H1 (cell line): ENCODE results near the gene JUP. TPM values are rescaled to one million over a fixed set of nuclear protein-coding genes. Genes with fewer than 3 reads are reported as not detected.

ENCODE experiments used
- CTCF ChIA-PET: fragments of 300-600 bp; sonication (Branson Sonifier 250); formaldehyde crosslinking; loops from one replicate; lab custom pipeline; 2021; ENCODE audit not compliant: partially characterized antibody; lab: Charles Lee
- POLR2A ChIA-PET: fragments of 300-600 bp; sonication (Branson Sonifier 250); formaldehyde crosslinking; loops from one replicate; lab custom pipeline; 2021; ENCODE audit warnings: inconsistent platforms; ENCODE audit not compliant: partially characterized antibody; lab: Charles Lee
- DNase-seq, 2 experiments: peaks; one replicate each; pipeline versions ENCODE4 v3.0.0 to v3.0.0-alpha.2; 2010 to 2022; ENCODE audit warnings: low spot score in 2 of 2, low read depth in 1 of 2, mixed read lengths in 1 of 2
- FAIRE-seq: peaks from 2 replicates; lab custom pipeline; 2011; peaks lifted over from hg19 to GRCh38; lab: Jason Lieb, UNC
- H2AFZ ChIP-seq: 2 replicates; pipeline ENCODE4 v1.8.1; 2012; ENCODE audit warnings: low read length, inconsistent platforms
- H2AK5ac ChIP-seq: 2 replicates; pipeline ENCODE4 v1.6.1; 2013; ENCODE audit warnings: low read depth, low read length
- H2BK120ac ChIP-seq: replicated peaks from 2 replicates; pipeline ENCODE3; 2013; ENCODE audit warnings: low read depth, low read length, inconsistent platforms
- H2BK12ac ChIP-seq: 2 replicates; pipeline ENCODE4 v1.6.1; 2013; ENCODE audit warnings: low read depth, low read length
- H2BK15ac ChIP-seq: 2 replicates; pipeline ENCODE4 v1.6.1; 2013; ENCODE audit warnings: low read length
- H2BK20ac ChIP-seq: 2 replicates; pipeline ENCODE4 v1.6.1; 2013; ENCODE audit warnings: low read length
- H2BK5ac ChIP-seq: 2 replicates; pipeline ENCODE4 v1.6.1; 2013; ENCODE audit warnings: low read depth, low read length
- H3K14ac ChIP-seq: 2 replicates; pipeline ENCODE4 v1.6.1; 2013; ENCODE audit warnings: inconsistent platforms; ENCODE audit not compliant: insufficient read length
- H3K18ac ChIP-seq: 2 replicates; pipeline ENCODE4 v1.6.1; 2013; ENCODE audit warnings: low read length; ENCODE audit errors: extremely low read depth
- H3K23ac ChIP-seq: 2 replicates; pipeline ENCODE4 v1.6.1; 2013; ENCODE audit warnings: inconsistent platforms; ENCODE audit not compliant: insufficient read length
- H3K23me2 ChIP-seq: 2 replicates; pipeline ENCODE4 v1.6.1; 2013; ENCODE audit warnings: low read depth, low read length
- H3K27ac ChIP-seq: 2 replicates; pipeline ENCODE4 v1.6.1; 2011; ENCODE audit warnings: low read depth, low read length, inconsistent platforms
- H3K27me3 ChIP-seq, 4 experiments: replicated peaks in 1 of 4; 1 replicate in 1 of 4; 2 replicates in 3 of 4; pipeline versions ENCODE4 v1.6.1 to v1.8.1; 2011 to 2013; ENCODE audit warnings: low read length in 3 of 4, mild to moderate bottlenecking in 3 of 4, inconsistent platforms in 2 of 4, mixed read lengths in 2 of 4, moderate library complexity in 1 of 4; ENCODE audit not compliant: control insufficient read depth in 3 of 4, insufficient read depth in 3 of 4; ENCODE audit errors: extremely low read depth in 1 of 4
- H3K36me3 ChIP-seq, 4 experiments: 2 replicates each; pipeline versions ENCODE4 v1.6.1 to v1.8.1; 2011 to 2013; ENCODE audit warnings: mild to moderate bottlenecking in 4 of 4, low read length in 3 of 4, moderate library complexity in 2 of 4, control low read depth in 1 of 4, inconsistent platforms in 1 of 4; ENCODE audit not compliant: insufficient read depth in 4 of 4, control insufficient read depth in 2 of 4
- H3K4ac ChIP-seq: replicated peaks from 2 replicates; pipeline ENCODE3; 2013; ENCODE audit warnings: low read length, low read depth, mixed read lengths, inconsistent platforms; ENCODE audit not compliant: insufficient read length
- H3K4me1 ChIP-seq, 4 experiments: replicated peaks in 1 of 4; 1 replicate in 1 of 4; 2 replicates in 3 of 4; pipeline versions ENCODE4 v1.6.1 to v1.8.1; 2011 to 2013; ENCODE audit warnings: low read length in 3 of 4, inconsistent platforms in 2 of 4, mixed read lengths in 1 of 4; ENCODE audit not compliant: insufficient read depth in 4 of 4, control insufficient read depth in 3 of 4
- H3K4me2 ChIP-seq, 2 experiments: 2 replicates each; pipeline versions ENCODE4 v1.6.1 to v1.8.1; 2011 to 2013; ENCODE audit warnings: low read depth in 2 of 2, low read length in 2 of 2, control low read depth in 1 of 2, inconsistent platforms in 1 of 2, mild to moderate bottlenecking in 1 of 2; ENCODE audit not compliant: insufficient read depth in 1 of 2
- H3K4me3 ChIP-seq, 4 experiments: fragments of 200-600, 300-600 bp in 1 of 4; sonication (generic), shearing (Covaris generic), sonication (Bioruptor Twin) in 1 of 4; 2 replicates each; pipeline versions ENCODE4 v1.5.1 to v1.8.1; 2011 to 2016; ENCODE audit warnings: low read length in 4 of 4, low read depth in 3 of 4, control low read depth in 2 of 4, inconsistent platforms in 2 of 4, mild to moderate bottlenecking in 2 of 4, mixed read lengths in 1 of 4, moderate library complexity in 1 of 4; ENCODE audit not compliant: insufficient read depth in 2 of 4; ENCODE audit errors: extremely low read depth in 1 of 4
- H3K56ac ChIP-seq: replicated peaks from 2 replicates; pipeline ENCODE3; 2013; ENCODE audit warnings: low read depth, mild to moderate bottlenecking, mixed read lengths, low read length, inconsistent platforms; ENCODE audit not compliant: insufficient read length
- H3K79me1 ChIP-seq: 2 replicates; pipeline ENCODE4 v1.6.1; 2013; ENCODE audit warnings: low read depth, low read length, control low read depth
- H3K79me2 ChIP-seq, 2 experiments: 2 replicates each; pipeline versions ENCODE4 v1.6.1 to v1.8.1; 2012 to 2013; ENCODE audit warnings: low read length in 2 of 2, mild to moderate bottlenecking in 2 of 2, inconsistent platforms in 1 of 2; ENCODE audit not compliant: insufficient read depth in 2 of 2, control insufficient read depth in 1 of 2
- H3K9ac ChIP-seq, 4 experiments: replicated peaks in 1 of 4; 1 replicate in 1 of 4; 2 replicates in 3 of 4; pipeline versions ENCODE4 v1.6.1 to v1.8.1; 2011 to 2013; ENCODE audit warnings: low read depth in 3 of 4, low read length in 3 of 4, control low read depth in 2 of 4, mild to moderate bottlenecking in 2 of 4, moderate library complexity in 2 of 4, inconsistent platforms in 1 of 4; ENCODE audit errors: extremely low read depth in 1 of 4
- H3K9me3 ChIP-seq, 2 experiments: 2 replicates each; pipeline versions ENCODE4 v1.6.1 to v1.8.1; 2012 to 2013; ENCODE audit warnings: mild to moderate bottlenecking in 2 of 2, moderate library complexity in 2 of 2, control low read depth in 1 of 2, inconsistent platforms in 1 of 2, low read depth in 1 of 2, low read length in 1 of 2, mixed read lengths in 1 of 2; ENCODE audit not compliant: insufficient read depth in 2 of 2
- H4K20me1 ChIP-seq, 2 experiments: replicated peaks in 1 of 2; 2 replicates each; pipeline versions ENCODE3 to v1.8.1; 2011 to 2013; ENCODE audit warnings: inconsistent platforms in 2 of 2, low read length in 2 of 2, mild to moderate bottlenecking in 1 of 2; ENCODE audit not compliant: insufficient read depth in 2 of 2, control insufficient read depth in 1 of 2
- H4K5ac ChIP-seq: 2 replicates; pipeline ENCODE4 v1.6.1; 2013; ENCODE audit warnings: low read length, low read depth, mixed read lengths, inconsistent platforms; ENCODE audit not compliant: insufficient read length
- H4K8ac ChIP-seq: 2 replicates; pipeline ENCODE4 v1.8.0; 2013; ENCODE audit warnings: mild to moderate bottlenecking, moderate library complexity, low read length, inconsistent platforms; ENCODE audit not compliant: insufficient read depth; ENCODE audit errors: extremely low read depth
- H4K91ac ChIP-seq: replicated peaks from 2 replicates; pipeline ENCODE3; 2013; ENCODE audit warnings: low read length, mixed read lengths, inconsistent platforms; ENCODE audit not compliant: insufficient read length
- ASH2L ChIP-seq: fragments of 200-600, 300-600 bp; sonication (generic); IDR thresholded peaks from one replicate; pipeline ENCODE4 v1.7.1; 2017; ENCODE audit warnings: low read length
- ATF3 ChIP-seq: IDR thresholded peaks from 2 replicates; pipeline ENCODE4 v1.6.1; 2011; ENCODE audit warnings: low read depth, mild to moderate bottlenecking, low read length; ENCODE audit not compliant: insufficient read depth
- BACH1 ChIP-seq: IDR thresholded peaks from 2 replicates; pipeline ENCODE4 v1.6.1; 2012; ENCODE audit warnings: low read length, improper control_type of control experiment
- CTBP2 ChIP-seq: IDR thresholded peaks from 2 replicates; pipeline ENCODE4 v1.7.0; 2011; ENCODE audit warnings: borderline replicate concordance, mild to moderate bottlenecking, moderate library complexity, mixed read lengths, low read length; ENCODE audit not compliant: insufficient read depth, insufficient read length
- EP300 ChIP-seq, 2 experiments: IDR thresholded peaks; 1 replicate in 1 of 2; 2 replicates in 1 of 2; pipeline ENCODE4 v1.6.1; 2011 to 2012; ENCODE audit warnings: low read depth in 2 of 2, low read length in 2 of 2, mild to moderate bottlenecking in 2 of 2, borderline replicate concordance in 1 of 2, inconsistent platforms in 1 of 2, moderate library complexity in 1 of 2
- NRF1 ChIP-seq: IDR thresholded peaks from 2 replicates; pipeline ENCODE4 v1.6.1; 2011; ENCODE audit warnings: mild to moderate bottlenecking, low read depth, low read length, improper control_type of control experiment
- POU5F1 ChIP-seq: IDR thresholded peaks from 2 replicates; pipeline ENCODE4 v1.6.1; 2011; ENCODE audit warnings: low read depth, mild to moderate bottlenecking, low read length, moderate library complexity
- RAD21 ChIP-seq, 2 experiments: IDR thresholded peaks in 1 of 2; conservative IDR thresholded peaks in 1 of 2; 2 replicates each; pipeline ENCODE4 v1.6.1; 2011; ENCODE audit warnings: low read depth in 2 of 2, low read length in 2 of 2, improper control_type of control experiment in 1 of 2, inconsistent platforms in 1 of 2, mild to moderate bottlenecking in 1 of 2, moderate library complexity in 1 of 2
- SAP30 ChIP-seq: fragments of 300-600 bp; sonication (generic); IDR thresholded peaks from 2 replicates; pipeline ENCODE4 v1.7.1; 2012; ENCODE audit warnings: low read length, moderate library complexity, mild to moderate bottlenecking, inconsistent platforms; ENCODE audit not compliant: insufficient read depth, insufficient replicate concordance
- SIN3A ChIP-seq, 2 experiments: IDR thresholded peaks in 1 of 2; conservative IDR thresholded peaks in 1 of 2; 2 replicates each; pipeline ENCODE4 v1.6.1; 2011 to 2012; ENCODE audit warnings: low read length in 2 of 2, improper control_type of control experiment in 1 of 2, low read depth in 1 of 2, mild to moderate bottlenecking in 1 of 2
- TBP ChIP-seq: IDR thresholded peaks from 2 replicates; pipeline ENCODE4 v1.6.1; 2011; ENCODE audit warnings: low read depth, low read length, improper control_type of control experiment
- WGBS, 2 experiments: shearing (Covaris generic) in 1 of 2; methylation state at CpG; one replicate each; pipeline versions ENCODE4 v1.1.6 to v1.1.7; 2013 to 2015; ENCODE audit warnings: low lambda C conversion rate in 2 of 2, mixed read lengths in 2 of 2, inconsistent platforms in 1 of 2, low coverage in 1 of 2, missing lambda C conversion rate in 1 of 2; ENCODE audit not compliant: insufficient replicate concordance in 2 of 2, insufficient coverage in 1 of 2, insufficient read length in 1 of 2; ENCODE audit errors: extremely low coverage in 1 of 2, missing lambda C conversion rate in 1 of 2; 5-methylcytosine and 5-hydroxymethylcytosine counted together
- polyA plus RNA-seq, 7 experiments: library from polyadenylated mRNA; depleted of rRNA in 3 of 7; stranded (reverse) in 5 of 7; unstranded in 2 of 7; fragments of >200 nt in 5 of 7; fragments of 200-250 nt in 2 of 7; gene quantifications; 1 replicate in 5 of 7; 2 replicates in 1 of 7; 4 replicates in 1 of 7; pipeline versions ENCODE4 v1.2.1 to v1.2.3, GENCODE V29; 2011 to 2013; ENCODE audit warnings: missing spikeins in 2 of 7, mixed read lengths in 2 of 7
- total RNA-seq: library from RNA; stranded (reverse); fragmentation: NEBNext Ultra II Directional; extraction: Animal tissue kit (Norgen Biotek cat#: 25700); gene quantifications from 2 replicates; pipeline ENCODE4 v1.2.1, GENCODE V29; 2021

The JUP gene
- total and polyA plus RNA-seq, 2 of the 8 experiments (the other 6 are each of a cell fraction or from before 2014, with no cell fraction given): 62.8 to 102 TPM

DNA sequence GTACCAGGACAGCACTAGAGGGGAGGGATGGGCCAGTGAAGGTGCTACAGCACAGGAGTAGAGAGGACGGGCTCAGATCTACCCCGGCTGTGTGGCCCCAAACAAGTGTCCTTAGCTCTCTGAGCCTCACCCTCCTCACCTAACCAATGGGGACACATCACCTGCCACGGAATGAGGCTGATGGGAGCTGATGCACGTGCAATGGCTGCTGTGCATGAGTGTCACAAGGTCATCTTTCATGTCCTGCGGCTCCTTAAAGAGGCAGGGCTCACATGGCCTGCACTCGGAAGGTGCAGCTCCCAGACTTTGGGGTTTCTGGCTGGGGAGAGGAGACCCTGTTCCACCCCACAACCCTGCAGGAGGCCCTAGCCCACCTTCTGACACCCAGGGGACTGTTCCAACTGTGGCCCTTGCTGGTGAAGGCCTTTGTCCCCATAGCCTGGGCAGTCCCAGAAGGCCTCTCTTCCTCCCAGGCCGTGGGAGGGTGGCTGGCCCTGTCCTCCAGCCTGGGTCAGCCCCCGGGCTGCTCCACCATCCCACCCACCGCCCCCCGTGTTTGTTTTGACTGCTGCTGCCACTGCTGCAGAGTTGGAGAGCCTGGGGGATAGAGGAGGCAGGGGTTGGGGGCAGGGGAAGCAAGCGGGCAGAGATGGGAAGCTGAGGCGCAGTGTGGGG is 62.6 kb downstream of the JUP start:
- Histone ChIP-seq H3K36me3 (no peaks in the 10 kb centered on the region), H3K4me2 (no peak overlapping the region), H2BK5ac (no peak overlapping the region), H3K14ac (no peak overlapping the region), H3K79me1 (no peaks in the 10 kb centered on the region), H2BK15ac (no peak overlapping the region), H4K8ac (peak overlapping the region; percentile 3; the same call in 1 of the 2 replicates), H4K20me1 (peaks cover 0 to 2% of the 10 kb centered on the region in 2 experiments), H2BK12ac (no peak overlapping the region), H3K27me3 (no peaks in the 10 kb centered on the region), H2BK20ac (no peak overlapping the region), H3K79me2 (no peaks in the 10 kb centered on the region), H2BK120ac (no peak overlapping the region), H3K27ac (no peak overlapping the region), H2AFZ (no peak overlapping the region), H3K23ac (no peak overlapping the region), H3K18ac (no peak overlapping the region), H3K4ac (no peak overlapping the region), H3K4me1 (peaks cover 0 to 2% (median 0%) of the 10 kb centered on the region in 4 experiments; a peak in 3 of 7 replicates), H2AK5ac (no peak overlapping the region), H3K4me3 (no peak overlapping the region), H4K91ac (no peak overlapping the region), H3K9me3 (no peaks in the 10 kb centered on the region), H3K56ac (no peak overlapping the region), H4K5ac (no peak overlapping the region), H3K9ac (no peak overlapping the region), H3K23me2 (no peaks in the 10 kb centered on the region)
- CTCF ChIA-PET: interaction anchor here (1.0 to 2.5 kb wide), 4 partner anchors 11 to 34 kb away, joined by 3 to 10 read pairs (median 4); partner anchors contain the start of gene HAP1
- DNase-seq: no peak
- POLR2A ChIA-PET: interaction anchor here (0.8 to 18.3 kb wide), 3 partner anchors 11 to 32 kb away, joined by 3 to 215 read pairs (median 29); partner anchors contain the start of genes EIF1 and HAP1
- no peak for FAIRE-seq
- 80% methylated on average over 11 of the region's 12 CpGs; no CpG with 5 or more reads in 1 of the 2 experiments for WGBS, 2 experiments
- no peak for TF ChIP-seq ASH2L
- TF ChIP-seq SIN3A (conservative IDR thresholded peaks at IDR 0.05 in 1 of 2, IDR thresholded peaks at IDR 0.05 in 1 of 2; ENCODE audit: low read depth in 1 of 2, low read length in 2 of 2): no peak
- TF ChIP-seq RAD21 (IDR thresholded peaks at IDR 0.05 in 1 of 2, conservative IDR thresholded peaks at IDR 0.05 in 1 of 2; ENCODE audit: low read depth in 2 of 2, low read length in 2 of 2): no peak
- no peak for TF ChIP-seq EP300 (IDR thresholded peaks at IDR 0.05; ENCODE audit: borderline replicate concordance in 1 of 2, low read depth in 2 of 2, low read length in 2 of 2)
- no peak for TF ChIP-seq ATF3
- TF ChIP-seq SAP30: no peak
- no peak for TF ChIP-seq TBP
- TF ChIP-seq CTBP2: no peak
- TF ChIP-seq POU5F1: no peak
- no peak for TF ChIP-seq BACH1
- TF ChIP-seq NRF1: no peak
